ENCODE measurements around the gene SORBS2. TPM values are rescaled to one million over a fixed set of nuclear protein-coding genes. Genes with fewer than 3 reads are reported as not detected.

SORBS2 gene
- total and polyA plus RNA-seq, 4 experiments from 2014 or later = not detected

DNA sequence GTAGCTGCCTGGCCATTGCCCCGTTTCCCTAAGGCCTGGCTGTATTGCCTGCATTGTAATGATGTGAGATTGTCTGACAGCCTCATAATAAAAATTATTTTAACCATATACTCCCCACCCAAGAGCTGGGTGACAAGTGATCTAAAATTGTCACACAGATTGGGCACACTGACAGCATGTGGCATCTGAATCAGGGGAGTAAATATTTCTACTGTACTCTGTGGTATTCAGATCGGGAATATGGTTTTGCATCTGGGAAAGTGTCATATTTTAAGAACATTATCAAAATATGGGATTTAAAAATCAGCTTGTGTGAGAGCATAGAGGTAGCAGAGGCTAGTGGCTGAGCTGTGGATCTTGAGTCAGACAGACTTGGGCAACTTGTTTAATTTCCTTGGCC lies 140.9 kb downstream of the SORBS2 start:
- Histone ChIP-seq H3K9me3 (ENCODE audit: control insufficient read depth in 1 of 2, low read length in 2 of 2) (no peaks in the 10 kb centered on the region), H3K36me3 (ENCODE audit: insufficient read depth, low read length) (no peaks in the 10 kb centered on the region), H3K27me3 (ENCODE audit: insufficient read depth, low read length) (no peaks in the 10 kb centered on the region), H3K4me1 (ENCODE audit: insufficient read depth, low read length) (no peaks in the 10 kb centered on the region), H3K27ac (ENCODE audit: low read depth, low read length) (no peak overlapping the region), H3K4me3 (ENCODE audit: low read length in 2 of 2) (no peak overlapping the region)
- H3K27ac Mint-ChIP-seq = no peak overlapping the region
- H3K36me3 Mint-ChIP-seq = no peaks in the 10 kb centered on the region
- peaks cover 5 to 6% of the 10 kb centered on the region in 2 donors for H3K27me3 Mint-ChIP-seq
- H3K4me3 Mint-ChIP-seq = no peak overlapping the region
- CTCF ChIA-PET (ENCODE audit: partially characterized antibody) = no interaction called here
- H3K4me1 Mint-ChIP-seq = no peaks in the 10 kb centered on the region
- POLR2A ChIA-PET (ENCODE audit: partially characterized antibody) = no interaction called here
- peaks cover 0 to 2% (median 0%) of the 10 kb centered on the region in 8 donors for H3K9me3 Mint-ChIP-seq
- DNase-seq = no peak
- intact Hi-C loops (cut with micrococcal nuclease) = no loop called here

DNA sequence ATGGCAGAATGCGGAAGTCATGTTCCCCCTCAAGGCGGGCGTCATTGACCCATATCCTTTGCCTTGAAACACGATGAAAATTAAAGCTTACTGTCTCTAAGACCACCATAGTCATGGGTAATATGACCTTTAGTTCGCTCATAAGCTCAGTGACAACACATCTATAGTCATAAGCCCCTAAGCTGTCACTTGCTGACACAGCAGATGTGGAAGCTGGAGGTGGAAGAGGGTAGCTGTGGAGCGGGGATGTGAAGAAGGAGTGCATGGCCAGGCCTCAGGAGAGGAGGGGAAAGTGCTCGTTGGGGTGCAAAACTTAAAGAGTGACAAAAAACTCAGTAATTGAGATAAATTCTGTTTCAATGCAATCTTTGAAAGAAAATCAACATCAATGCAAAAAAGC lies 142.7 kb downstream of the SORBS2 start:
- Histone ChIP-seq H3K27me3 (ENCODE audit: insufficient read depth, low read length) (no peaks in the 10 kb centered on the region), H3K4me1 (ENCODE audit: insufficient read depth, low read length) (no peaks in the 10 kb centered on the region), H3K27ac (ENCODE audit: low read depth, low read length) (no peak overlapping the region), H3K36me3 (ENCODE audit: insufficient read depth, low read length) (no peaks in the 10 kb centered on the region), H3K9me3 (ENCODE audit: control insufficient read depth in 1 of 2, low read length in 2 of 2) (no peaks in the 10 kb centered on the region), H3K4me3 (ENCODE audit: low read length in 2 of 2) (no peak overlapping the region)
- Mint-ChIP-seq H3K4me1 (no peaks in the 10 kb centered on the region), H3K27me3 (peaks cover 5 to 6% of the 10 kb centered on the region in 2 donors), H3K4me3 (no peak overlapping the region), H3K36me3 (no peaks in the 10 kb centered on the region), H3K27ac (no peak overlapping the region), H3K9me3 (peaks cover 0 to 2% (median 0%) of the 10 kb centered on the region in 8 donors)
- intact Hi-C loops (cut with micrococcal nuclease) = no loop called here
- ChIA-PET CTCF (ENCODE audit: partially characterized antibody) (no interaction called here), POLR2A (ENCODE audit: partially characterized antibody) (no interaction called here)
- DNase-seq = no peak

DNA sequence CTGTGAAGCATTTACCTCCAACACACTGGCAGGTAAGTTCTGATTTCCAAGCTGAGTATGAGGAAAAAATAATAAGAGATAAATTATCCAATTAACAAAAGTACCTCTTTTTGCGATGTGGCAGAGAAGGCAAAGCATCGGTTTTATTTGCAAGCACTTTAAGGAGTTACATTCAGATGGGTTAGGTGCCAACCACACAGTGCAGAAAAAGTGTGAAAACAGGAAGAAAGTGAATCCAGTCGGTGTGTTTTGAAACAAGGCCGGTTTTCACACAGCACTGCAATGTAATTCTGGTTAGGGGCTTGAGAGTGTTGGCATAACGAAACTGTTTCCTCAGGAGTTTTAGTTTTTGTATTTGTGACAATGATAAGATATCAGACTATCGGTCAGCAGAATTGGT lies 145.8 kb downstream of the SORBS2 start:
- no peaks in the 10 kb centered on the region for H3K9me3 Mint-ChIP-seq
- H3K27ac ChIP-seq (ENCODE audit: low read depth, low read length) = no peak overlapping the region
- no peak for DNase-seq
- no peak overlapping the region for H3K4me3 Mint-ChIP-seq
- H3K27me3 ChIP-seq (ENCODE audit: insufficient read depth, low read length) = no peaks in the 10 kb centered on the region
- H3K9me3 ChIP-seq (ENCODE audit: control insufficient read depth in 1 of 2, low read length in 2 of 2) = no peaks in the 10 kb centered on the region
- no peaks in the 10 kb centered on the region for H3K36me3 Mint-ChIP-seq
- H3K4me1 ChIP-seq (ENCODE audit: insufficient read depth, low read length) = no peaks in the 10 kb centered on the region
- POLR2A ChIA-PET (ENCODE audit: partially characterized antibody) = no interaction called here
- H3K27me3 Mint-ChIP-seq = peaks cover 8% of the 10 kb centered on the region in 2 donors
- H3K36me3 ChIP-seq (ENCODE audit: insufficient read depth, low read length) = no peaks in the 10 kb centered on the region
- H3K4me1 Mint-ChIP-seq = no peaks in the 10 kb centered on the region
- CTCF ChIA-PET (ENCODE audit: partially characterized antibody) = no interaction called here
- intact Hi-C loops (cut with micrococcal nuclease) = no loop called here
- no peak overlapping the region for H3K27ac Mint-ChIP-seq
- H3K4me3 ChIP-seq (ENCODE audit: low read length in 2 of 2) = no peak overlapping the region

DNA sequence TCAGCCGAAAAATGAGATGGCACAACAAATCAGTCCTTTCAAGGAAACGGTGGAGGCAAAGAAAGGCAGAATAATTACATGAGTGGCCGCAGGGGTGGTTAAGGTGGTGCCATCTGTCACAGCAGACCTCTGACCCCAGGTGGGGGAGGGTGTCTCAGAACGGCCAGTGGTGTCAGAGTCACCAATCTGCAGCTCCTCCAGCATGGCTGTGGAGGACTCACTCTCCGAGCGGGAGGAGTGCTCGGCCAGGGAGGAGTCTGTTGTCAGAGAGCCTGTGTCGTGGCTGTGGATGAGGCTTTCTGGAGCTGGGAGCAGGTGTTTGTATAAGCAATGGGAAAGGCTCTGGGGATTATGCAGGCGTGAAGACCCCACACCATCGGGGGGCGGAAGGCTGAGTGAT lies 146.3 kb downstream of the SORBS2 start:
- CTCF ChIA-PET (ENCODE audit: partially characterized antibody) = no interaction called here

GRCh38 chr4:185664481-185664880 lies 147.5 kb downstream of the SORBS2 start:
- H3K27ac Mint-ChIP-seq = no peak overlapping the region
- H3K27me3 Mint-ChIP-seq = peaks cover 6 to 9% of the 10 kb centered on the region in 2 donors
- no peak overlapping the region for H3K4me3 ChIP-seq (ENCODE audit: low read length in 2 of 2)
- H3K9me3 Mint-ChIP-seq = no peaks in the 10 kb centered on the region
- ChIA-PET POLR2A (ENCODE audit: partially characterized antibody) (no interaction called here), CTCF (ENCODE audit: partially characterized antibody) (no interaction called here)
- H3K36me3 Mint-ChIP-seq = no peaks in the 10 kb centered on the region
- H3K4me1 ChIP-seq (ENCODE audit: insufficient read depth, low read length) = no peaks in the 10 kb centered on the region
- no peak overlapping the region for H3K4me3 Mint-ChIP-seq
- no peaks in the 10 kb centered on the region for H3K27me3 ChIP-seq (ENCODE audit: insufficient read depth, low read length)
- H3K9me3 ChIP-seq (ENCODE audit: control insufficient read depth in 1 of 2, low read length in 2 of 2) = no peaks in the 10 kb centered on the region
- no peak for DNase-seq
- H3K4me1 Mint-ChIP-seq = no peaks in the 10 kb centered on the region
- no peaks in the 10 kb centered on the region for H3K36me3 ChIP-seq (ENCODE audit: insufficient read depth, low read length)
- intact Hi-C loops (cut with micrococcal nuclease) = no loop called here
- H3K27ac ChIP-seq (ENCODE audit: low read depth, low read length) = no peak overlapping the region

More for the DNA sequence above, 146.3 kb downstream of the SORBS2 start:
- Mint-ChIP-seq H3K4me3 (no peak overlapping the region), H3K27ac (no peak overlapping the region), H3K27me3 (peaks cover 6 to 8% of the 10 kb centered on the region in 2 donors), H3K9me3 (no peaks in the 10 kb centered on the region), H3K36me3 (no peaks in the 10 kb centered on the region), H3K4me1 (no peaks in the 10 kb centered on the region)
- intact Hi-C loops (cut with micrococcal nuclease) = no loop called here
- POLR2A ChIA-PET (ENCODE audit: partially characterized antibody) = no interaction called here
- Histone ChIP-seq H3K4me3 (ENCODE audit: low read length in 2 of 2) (no peak overlapping the region), H3K36me3 (ENCODE audit: insufficient read depth, low read length) (no peaks in the 10 kb centered on the region), H3K9me3 (ENCODE audit: control insufficient read depth in 1 of 2, low read length in 2 of 2) (no peaks in the 10 kb centered on the region), H3K27ac (ENCODE audit: low read depth, low read length) (no peak overlapping the region), H3K4me1 (ENCODE audit: insufficient read depth, low read length) (no peaks in the 10 kb centered on the region), H3K27me3 (ENCODE audit: insufficient read depth, low read length) (no peaks in the 10 kb centered on the region)
- no peak for DNase-seq

- CTCF ChIA-PET (ENCODE audit: partially characterized antibody) = no interaction called here
- Mint-ChIP-seq H3K9me3 (no peaks in the 10 kb centered on the region), H3K36me3 (no peaks in the 10 kb centered on the region), H3K27me3 (peaks cover 4 to 8% of the 10 kb centered on the region in 2 donors), H3K27ac (no peak overlapping the region), H3K4me3 (no peak overlapping the region), H3K4me1 (no peaks in the 10 kb centered on the region)
- intact Hi-C loops (cut with micrococcal nuclease) = no loop called here
- Histone ChIP-seq H3K9me3 (ENCODE audit: control insufficient read depth in 1 of 2, low read length in 2 of 2) (no peaks in the 10 kb centered on the region), H3K27me3 (ENCODE audit: insufficient read depth, low read length) (no peaks in the 10 kb centered on the region), H3K4me1 (ENCODE audit: insufficient read depth, low read length) (no peaks in the 10 kb centered on the region), H3K4me3 (ENCODE audit: low read length in 2 of 2) (no peak overlapping the region), H3K27ac (ENCODE audit: low read depth, low read length) (no peak overlapping the region), H3K36me3 (ENCODE audit: insufficient read depth, low read length) (no peaks in the 10 kb centered on the region)
- POLR2A ChIA-PET (ENCODE audit: partially characterized antibody) = no interaction called here
- DNase-seq = no peak
These were observed 149.8 kb downstream of the SORBS2 start for GRCh38 chr4:185662030-185662778.

- ChIA-PET POLR2A (ENCODE audit: partially characterized antibody) (no interaction called here), CTCF (ENCODE audit: partially characterized antibody) (no interaction called here)
- Mint-ChIP-seq H3K27me3 (peaks cover 4 to 8% of the 10 kb centered on the region in 2 donors), H3K9me3 (no peaks in the 10 kb centered on the region), H3K27ac (no peak overlapping the region), H3K4me3 (no peak overlapping the region), H3K4me1 (no peaks in the 10 kb centered on the region), H3K36me3 (no peaks in the 10 kb centered on the region)
- no peak for DNase-seq
- Histone ChIP-seq H3K9me3 (ENCODE audit: control insufficient read depth in 1 of 2, low read length in 2 of 2) (no peaks in the 10 kb centered on the region), H3K27ac (ENCODE audit: low read depth, low read length) (no peak overlapping the region), H3K4me3 (ENCODE audit: low read length in 2 of 2) (no peak overlapping the region), H3K4me1 (ENCODE audit: insufficient read depth, low read length) (no peaks in the 10 kb centered on the region), H3K36me3 (ENCODE audit: insufficient read depth, low read length) (no peaks in the 10 kb centered on the region), H3K27me3 (ENCODE audit: insufficient read depth, low read length) (no peaks in the 10 kb centered on the region)
- intact Hi-C loops (cut with micrococcal nuclease) = no loop called here
These were observed 151.7 kb downstream of the SORBS2 start for GRCh38 chr4:185660340-185660739.

- DNase-seq = no peak
- ChIA-PET POLR2A (ENCODE audit: partially characterized antibody) (no interaction called here), CTCF (ENCODE audit: partially characterized antibody) (no interaction called here)
- Histone ChIP-seq H3K36me3 (ENCODE audit: insufficient read depth, low read length) (no peaks in the 10 kb centered on the region), H3K4me1 (ENCODE audit: insufficient read depth, low read length) (no peaks in the 10 kb centered on the region), H3K4me3 (ENCODE audit: low read length in 2 of 2) (no peak overlapping the region), H3K27me3 (ENCODE audit: insufficient read depth, low read length) (no peaks in the 10 kb centered on the region), H3K27ac (ENCODE audit: low read depth, low read length) (no peak overlapping the region), H3K9me3 (ENCODE audit: control insufficient read depth in 1 of 2, low read length in 2 of 2) (no peaks in the 10 kb centered on the region)
- H3K27ac Mint-ChIP-seq = no peak overlapping the region
- peaks cover 3 to 5% of the 10 kb centered on the region in 2 donors for H3K27me3 Mint-ChIP-seq
- H3K9me3 Mint-ChIP-seq = no peaks in the 10 kb centered on the region
- H3K4me1 Mint-ChIP-seq = no peaks in the 10 kb centered on the region
- H3K4me3 Mint-ChIP-seq = no peak overlapping the region
- intact Hi-C loops (cut with micrococcal nuclease) = no loop called here
- H3K36me3 Mint-ChIP-seq = no peaks in the 10 kb centered on the region
These were observed 154.3 kb downstream of the SORBS2 start for GRCh38 chr4:185657699-185658098.

Measured in CD4-positive, alpha-beta memory T cell (primary cell).